Prostate gland (tissue), 2 donors: ENCODE results near the gene TMEM144.

Experiments used
- POLR2A ChIP-seq: fragments of 450-650 bp; IDR thresholded peaks from one replicate; pipeline ENCODE4 v1.6.1; 2016; ENCODE audit warnings: antibody characterized with exemption, mild to moderate bottlenecking
- POLR2AphosphoS5 ChIP-seq: sonication (generic); formaldehyde crosslinking; IDR thresholded peaks from one replicate; pipeline ENCODE4 v1.6.1; 2017; ENCODE audit warnings: antibody characterized with exemption
- TF ChIP-seq, protein P1 (sequence below), 4 experiments: fragments of 200-600 bp in 2 of 4; fragments of 450-650 bp in 2 of 4; sonication (generic) in 2 of 4; IDR thresholded peaks; 1 replicate in 3 of 4; 2 replicates in 1 of 4; pipeline ENCODE4 v1.5.1; 2016 to 2019; ENCODE audit warnings: antibody characterized with exemption in 4 of 4, mild to moderate bottlenecking in 2 of 4, moderate library complexity in 2 of 4

DNA sequence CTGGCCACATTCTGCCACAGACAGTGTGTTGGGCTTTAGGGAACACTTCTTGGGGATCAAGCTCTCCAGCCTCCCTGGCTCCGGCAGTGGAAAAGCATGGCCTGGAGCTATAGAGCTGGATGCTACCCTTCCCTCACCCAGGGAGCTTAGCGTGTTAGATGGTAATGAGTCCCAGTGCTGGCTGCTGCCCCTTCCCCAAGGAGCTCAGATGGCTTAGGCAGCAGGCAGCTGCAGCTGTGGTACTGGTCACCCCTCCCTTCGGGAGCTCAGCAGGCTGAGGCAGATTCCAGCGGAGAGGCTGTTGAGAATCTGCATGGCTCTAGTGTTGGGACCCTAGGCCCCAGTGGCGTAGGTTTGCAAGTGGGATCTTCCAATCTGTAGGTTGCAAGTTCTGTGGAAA, 19.5 kb downstream of the TMEM144 start:
- TF ChIP-seq, protein P1, sequence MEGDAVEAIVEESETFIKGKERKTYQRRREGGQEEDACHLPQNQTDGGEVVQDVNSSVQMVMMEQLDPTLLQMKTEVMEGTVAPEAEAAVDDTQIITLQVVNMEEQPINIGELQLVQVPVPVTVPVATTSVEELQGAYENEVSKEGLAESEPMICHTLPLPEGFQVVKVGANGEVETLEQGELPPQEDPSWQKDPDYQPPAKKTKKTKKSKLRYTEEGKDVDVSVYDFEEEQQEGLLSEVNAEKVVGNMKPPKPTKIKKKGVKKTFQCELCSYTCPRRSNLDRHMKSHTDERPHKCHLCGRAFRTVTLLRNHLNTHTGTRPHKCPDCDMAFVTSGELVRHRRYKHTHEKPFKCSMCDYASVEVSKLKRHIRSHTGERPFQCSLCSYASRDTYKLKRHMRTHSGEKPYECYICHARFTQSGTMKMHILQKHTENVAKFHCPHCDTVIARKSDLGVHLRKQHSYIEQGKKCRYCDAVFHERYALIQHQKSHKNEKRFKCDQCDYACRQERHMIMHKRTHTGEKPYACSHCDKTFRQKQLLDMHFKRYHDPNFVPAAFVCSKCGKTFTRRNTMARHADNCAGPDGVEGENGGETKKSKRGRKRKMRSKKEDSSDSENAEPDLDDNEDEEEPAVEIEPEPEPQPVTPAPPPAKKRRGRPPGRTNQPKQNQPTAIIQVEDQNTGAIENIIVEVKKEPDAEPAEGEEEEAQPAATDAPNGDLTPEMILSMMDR (IDR thresholded peaks at IDR 0.05) = no peak
- no peak for TF ChIP-seq POLR2AphosphoS5
- TF ChIP-seq POLR2A = no peak
